GM12801 (cell line): Measurements from ENCODE around the gene PEMT.

Experiments
- CTCF ChIP-seq: IDR thresholded peaks from one replicate; pipeline ENCODE4 v1.5.1; 2011; ENCODE audit warnings: control low read depth; ENCODE audit not compliant: insufficient read length; ENCODE audit errors: extremely low read depth

The PEMT gene

GRCh38 chr17:17469996-17470395 is 121.5 kb downstream of the PEMT start:
- no peak for TF ChIP-seq CTCF

GRCh38 chr17:17469358-17469757 is 122.2 kb downstream of the PEMT start:
- TF ChIP-seq CTCF = no peak

GRCh38 chr17:17468217-17469010 is 123.1 kb downstream of the PEMT start:
- TF ChIP-seq CTCF = no peak

- TF ChIP-seq CTCF = no peak
These were observed 123.8 kb downstream of the PEMT start for GRCh38 chr17:17467720-17468119.

- no peak for TF ChIP-seq CTCF
These were observed 124.5 kb downstream of the PEMT start for GRCh38 chr17:17467016-17467415.

GRCh38 chr17:17466511-17466910 is 125.0 kb downstream of the PEMT start:
- no peak for TF ChIP-seq CTCF

GRCh38 chr17:17463821-17464220 is 127.7 kb downstream of the PEMT start:
- TF ChIP-seq CTCF = no peak
